ENCODE measurements around the gene TMPRSS9. TPM values are rescaled to one million over a fixed set of nuclear protein-coding genes. Genes with fewer than 3 reads are reported as not detected.

Gene TMPRSS9
- total and polyA plus RNA-seq, 2 of the 13 experiments (the other 11 are each of a cell fraction or from before 2014, with no cell fraction given): 2.5 to 5.2 TPM

DNA sequence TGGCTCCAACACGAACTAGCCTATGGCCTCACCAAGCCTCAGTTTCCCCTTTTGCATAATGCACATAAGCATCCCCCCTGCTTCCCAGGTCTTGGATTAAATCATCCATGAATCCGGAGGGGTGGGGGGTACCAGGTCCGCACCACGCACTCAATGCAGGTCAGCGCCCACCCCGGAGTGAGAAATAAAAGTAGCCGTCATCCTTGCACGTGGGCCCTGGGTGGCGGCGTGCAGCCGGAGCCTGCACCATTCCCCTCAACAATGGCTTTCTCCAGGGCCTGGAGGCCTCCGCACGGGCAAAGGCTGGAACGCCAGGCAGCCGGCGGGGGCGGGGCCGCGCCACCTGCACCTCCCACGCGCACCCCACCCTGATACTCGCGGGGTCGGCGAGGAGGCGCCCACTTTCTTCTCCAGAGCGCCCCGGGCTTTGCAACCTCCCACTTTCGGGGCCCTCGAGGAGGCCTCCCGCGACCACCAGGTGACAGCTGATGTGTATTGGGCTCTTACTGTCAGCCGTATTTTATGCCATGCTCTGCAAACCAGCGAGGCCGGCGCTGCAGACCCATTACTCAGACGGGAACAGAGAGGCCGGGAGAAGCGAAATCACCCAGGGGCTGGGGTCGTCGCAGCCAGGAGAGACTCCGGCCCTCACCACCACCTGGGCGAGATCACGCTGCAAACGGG is 115.1 kb downstream of the TMPRSS9 start (continued):
- TF ChIP-seq, protein P1, sequence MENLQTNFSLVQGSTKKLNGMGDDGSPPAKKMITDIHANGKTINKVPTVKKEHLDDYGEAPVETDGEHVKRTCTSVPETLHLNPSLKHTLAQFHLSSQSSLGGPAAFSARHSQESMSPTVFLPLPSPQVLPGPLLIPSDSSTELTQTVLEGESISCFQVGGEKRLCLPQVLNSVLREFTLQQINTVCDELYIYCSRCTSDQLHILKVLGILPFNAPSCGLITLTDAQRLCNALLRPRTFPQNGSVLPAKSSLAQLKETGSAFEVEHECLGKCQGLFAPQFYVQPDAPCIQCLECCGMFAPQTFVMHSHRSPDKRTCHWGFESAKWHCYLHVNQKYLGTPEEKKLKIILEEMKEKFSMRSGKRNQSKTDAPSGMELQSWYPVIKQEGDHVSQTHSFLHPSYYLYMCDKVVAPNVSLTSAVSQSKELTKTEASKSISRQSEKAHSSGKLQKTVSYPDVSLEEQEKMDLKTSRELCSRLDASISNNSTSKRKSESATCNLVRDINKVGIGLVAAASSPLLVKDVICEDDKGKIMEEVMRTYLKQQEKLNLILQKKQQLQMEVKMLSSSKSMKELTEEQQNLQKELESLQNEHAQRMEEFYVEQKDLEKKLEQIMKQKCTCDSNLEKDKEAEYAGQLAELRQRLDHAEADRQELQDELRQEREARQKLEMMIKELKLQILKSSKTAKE (CRISPR knock-in tag; IDR thresholded peaks at IDR 0.05; ENCODE audit: borderline replicate concordance): no peak; the same call in 1 of the 2 replicates
- TF ChIP-seq ZMYM2 (CRISPR knock-in tag; IDR thresholded peaks at IDR 0.05) (peak; percentile 61; the same call in 1 of the 2 replicates), ZNF563 (CRISPR knock-in tag; IDR thresholded peaks at IDR 0.05) (peak; percentile 19; the same call in 1 of the 2 replicates), ARNT2 (CRISPR knock-in tag; IDR thresholded peaks at IDR 0.05; ENCODE audit: low read depth) (peak; percentile 14; the same call in 1 of the 2 replicates), ZNF30 (CRISPR knock-in tag; IDR thresholded peaks at IDR 0.05) (no peak), GABPB1 (CRISPR knock-in tag; IDR thresholded peaks at IDR 0.05) (no peak), ZNF773 (CRISPR knock-in tag; IDR thresholded peaks at IDR 0.05; ENCODE audit: borderline replicate concordance) (peak; percentile 53; the same call in 1 of the 2 replicates), HMG20B (CRISPR knock-in tag; conservative IDR thresholded peaks at IDR 0.05) (no peak), ZNF569 (CRISPR knock-in tag; IDR thresholded peaks at IDR 0.05; ENCODE audit: borderline replicate concordance) (no peak), ZNF543 (CRISPR knock-in tag; IDR thresholded peaks at IDR 0.05) (0 out of 2 replicates have a peak, but pooled peaks have one; percentile 39), YY1 (IDR thresholded peaks at IDR 0.05; ENCODE audit: insufficient read depth, insufficient replicate concordance, low read depth, low read length) (no peak), ZFX (CRISPR knock-in tag; IDR thresholded peaks at IDR 0.05; ENCODE audit: low read depth) (peak; percentile 33; the same call in 1 of the 2 replicates), XRCC5 (optimal IDR thresholded peaks at IDR 0.05; ENCODE audit: low read length) (no peak), SUZ12 (IDR thresholded peaks at IDR 0.05; ENCODE audit: low read depth, low read length) (no peak), SRF (IDR thresholded peaks at IDR 0.05; ENCODE audit: low read depth, low read length) (no peak), ZNF781 (CRISPR knock-in tag; IDR thresholded peaks at IDR 0.05; ENCODE audit: borderline replicate concordance, not compliant biosample characterization) (peak; percentile 1), ASH2L (IDR thresholded peaks at IDR 0.05; ENCODE audit: insufficient read length, low read depth, low read length) (peak; percentile 33), ZNF850 (CRISPR knock-in tag; conservative IDR thresholded peaks at IDR 0.05) (0 out of 2 replicates have a peak, but pooled peaks have one; percentile 61), TOE1 (CRISPR knock-in tag; IDR thresholded peaks at IDR 0.05) (no peak), PRDM4 (CRISPR knock-in tag; IDR thresholded peaks at IDR 0.05; ENCODE audit: borderline replicate concordance) (no peak), ZNF549 (CRISPR knock-in tag; IDR thresholded peaks at IDR 0.05) (no peak), NR1H2 (CRISPR knock-in tag; IDR thresholded peaks at IDR 0.05; ENCODE audit: borderline replicate concordance, low read depth) (no peak)
- TF ChIP-seq, protein P2, sequence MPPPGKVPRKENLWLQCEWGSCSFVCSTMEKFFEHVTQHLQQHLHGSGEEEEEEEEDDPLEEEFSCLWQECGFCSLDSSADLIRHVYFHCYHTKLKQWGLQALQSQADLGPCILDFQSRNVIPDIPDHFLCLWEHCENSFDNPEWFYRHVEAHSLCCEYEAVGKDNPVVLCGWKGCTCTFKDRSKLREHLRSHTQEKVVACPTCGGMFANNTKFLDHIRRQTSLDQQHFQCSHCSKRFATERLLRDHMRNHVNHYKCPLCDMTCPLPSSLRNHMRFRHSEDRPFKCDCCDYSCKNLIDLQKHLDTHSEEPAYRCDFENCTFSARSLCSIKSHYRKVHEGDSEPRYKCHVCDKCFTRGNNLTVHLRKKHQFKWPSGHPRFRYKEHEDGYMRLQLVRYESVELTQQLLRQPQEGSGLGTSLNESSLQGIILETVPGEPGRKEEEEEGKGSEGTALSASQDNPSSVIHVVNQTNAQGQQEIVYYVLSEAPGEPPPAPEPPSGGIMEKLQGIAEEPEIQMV (CRISPR knock-in tag; IDR thresholded peaks at IDR 0.05; ENCODE audit: low read depth): peak; percentile 29; the same call in 1 of the 2 replicates
